ENCODE results near the gene ZBTB46. TPM values are rescaled to one million over a fixed set of nuclear protein-coding genes. Genes with fewer than 3 reads are reported as not detected.

Gene ZBTB46
- total RNA-seq, 1 experiment from 2014 or later: 3.6 TPM

- CTCF ChIA-PET: interaction anchor here (0.7 to 1.2 kb wide), 3 partner anchors 39 to 189 kb away, joined by 3 to 6 read pairs (median 3); partner anchors contain the start of gene TPD52L2
- peak overlapping the region; percentile 37 for H3K27ac ChIP-seq
- peaks cover 7% of the 10 kb centered on the region; the same call in 1 of the 2 replicates for H4K20me1 ChIP-seq (ENCODE audit: insufficient read depth)
- peak overlapping the region; percentile 96 for H3K4me3 ChIP-seq
- no peaks in the 10 kb centered on the region for H3K9me3 ChIP-seq (ENCODE audit: insufficient read depth, low read depth)
- intact Hi-C loops (cut with micrococcal nuclease; ENCODE audit: unreplicated experiment): loop anchor here (1.0 to 5.0 kb wide), 5 partner anchors 23 to 265 kb away; partner anchors contain the start of gene UCKL1
- no peaks in the 10 kb centered on the region for H3K9me2 ChIP-seq (ENCODE audit: insufficient read depth)
- H3K36me3 ChIP-seq (ENCODE audit: low read depth): peaks cover 34% of the 10 kb centered on the region
- H3F3A ChIP-seq (ENCODE audit: insufficient read depth, low read depth): peaks cover 11% of the 10 kb centered on the region; the same call in 1 of the 2 replicates
- TF ChIP-seq EZH2 (IDR thresholded peaks at IDR 0.05; ENCODE audit: low read depth) (no peak), CTCF (conservative IDR thresholded peaks at IDR 0.05) (peak; percentile 66)
- no TSS peak for BruUV-seq (replicated peaks)
- H2AFZ ChIP-seq: peak overlapping the region; percentile 85
- H3K4me2 ChIP-seq: peak overlapping the region; percentile 97
- H3K4me1 ChIP-seq (replicated peaks; ENCODE audit: insufficient read depth): peaks cover 18% of the 10 kb centered on the region
- POLR2A ChIA-PET (ENCODE audit: unreplicated experiment): interaction anchor here (0.7 to 1.4 kb wide), 2 partner anchors 157 to 158 kb away, joined by 3 to 9 read pairs; partner anchors contain the start of gene TPD52L2
- peaks cover 67% of the 10 kb centered on the region for H3K79me2 ChIP-seq (ENCODE audit: low read depth)
- no peaks in the 10 kb centered on the region for H3K27me3 ChIP-seq (ENCODE audit: insufficient read depth, low read depth)
- DNase-seq: peak; percentile 47 to 69
These were observed 124.1 kb downstream of the ZBTB46 start for GRCh38 chr20:63706852-63707557.

GRCh38 chr20:63706027-63706695 lies 124.9 kb downstream of the ZBTB46 start:
- TF ChIP-seq EZH2 (IDR thresholded peaks at IDR 0.05; ENCODE audit: low read depth) (no peak), CTCF (conservative IDR thresholded peaks at IDR 0.05) (no peak)
- TSS peak; percentile 40 for BruUV-seq (replicated peaks)
- intact Hi-C loops (cut with micrococcal nuclease; ENCODE audit: unreplicated experiment): loop anchor here (2.0 to 5.0 kb wide), 3 partner anchors 167 to 266 kb away; partner anchors contain the start of gene UCKL1
- H3K9me2 ChIP-seq (ENCODE audit: insufficient read depth): no peaks in the 10 kb centered on the region
- peaks cover 58% of the 10 kb centered on the region for H3K79me2 ChIP-seq (ENCODE audit: low read depth)
- no peak overlapping the region for H2AFZ ChIP-seq
- ChIA-PET CTCF (no interaction called here), POLR2A (ENCODE audit: unreplicated experiment) (no interaction called here)
- peaks cover 14% of the 10 kb centered on the region; the same call in 1 of the 2 replicates for H3F3A ChIP-seq (ENCODE audit: insufficient read depth, low read depth)
- peak overlapping the region; percentile 96 for H3K4me3 ChIP-seq
- H4K20me1 ChIP-seq (ENCODE audit: insufficient read depth): 0 out of 2 replicates have a peak, but pooled peaks cover 5% of the 10 kb centered on the region
- H3K4me1 ChIP-seq (replicated peaks; ENCODE audit: insufficient read depth): peaks cover 18% of the 10 kb centered on the region
- DNase-seq: peak in 1 of 2 experiments; percentile 21
- no peaks in the 10 kb centered on the region for H3K27me3 ChIP-seq (ENCODE audit: insufficient read depth, low read depth)
- peaks cover 26% of the 10 kb centered on the region for H3K36me3 ChIP-seq (ENCODE audit: low read depth)
- H3K4me2 ChIP-seq: peak overlapping the region; percentile 97
- H3K9me3 ChIP-seq (ENCODE audit: insufficient read depth, low read depth): no peaks in the 10 kb centered on the region
- H3K27ac ChIP-seq: peak overlapping the region; percentile 37

DNA sequence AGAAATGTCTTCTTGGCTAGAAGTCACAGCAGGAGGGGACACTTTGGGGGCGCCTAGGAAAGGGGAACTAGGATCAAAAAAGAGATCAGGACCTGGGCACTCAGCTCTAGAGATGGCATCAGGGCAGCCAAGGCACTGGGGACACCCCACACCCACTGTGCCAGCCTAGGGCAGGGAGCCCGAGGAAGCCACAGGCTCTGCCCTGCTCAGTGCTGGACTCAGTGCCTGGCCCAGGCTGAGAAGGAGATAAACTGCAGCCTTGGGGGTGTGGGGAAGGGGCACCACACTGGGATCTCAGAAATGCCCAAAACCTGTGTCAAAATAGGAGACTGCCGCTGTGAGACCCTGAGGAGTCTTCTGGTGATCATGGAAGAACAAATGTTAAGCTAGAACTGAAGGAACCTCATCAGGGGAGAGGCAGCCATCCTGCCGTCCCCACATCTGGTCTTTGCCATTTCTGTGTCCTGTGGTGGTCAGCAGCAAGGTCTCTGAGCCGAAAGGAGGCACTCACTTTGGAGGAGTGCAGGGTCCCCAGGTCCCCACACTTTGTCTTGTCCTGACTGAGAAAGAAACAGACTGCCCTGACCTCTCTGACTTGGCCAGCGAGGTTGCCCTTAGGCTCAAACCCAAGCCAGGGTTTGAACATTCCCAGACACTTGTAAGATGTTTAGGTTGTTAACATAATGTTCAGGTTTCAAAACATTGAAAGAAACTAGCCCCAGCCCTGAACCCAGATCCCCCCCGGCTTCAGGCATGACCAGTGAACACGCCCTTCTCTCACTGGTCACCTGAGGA lies 125.6 kb downstream of the ZBTB46 start:
- Histone ChIP-seq H3K9me3 (ENCODE audit: insufficient read depth, low read depth) (no peaks in the 10 kb centered on the region), H3K4me1 (replicated peaks; ENCODE audit: insufficient read depth) (peaks cover 19% of the 10 kb centered on the region), H3K4me3 (no peak overlapping the region), H3K9me2 (ENCODE audit: insufficient read depth) (no peaks in the 10 kb centered on the region), H3K79me2 (ENCODE audit: low read depth) (peaks cover 51% of the 10 kb centered on the region), H4K20me1 (ENCODE audit: insufficient read depth) (0 out of 2 replicates have a peak, but pooled peaks cover 5% of the 10 kb centered on the region), H3K36me3 (ENCODE audit: low read depth) (peaks cover 20% of the 10 kb centered on the region), H3K27ac (no peak overlapping the region), H3K27me3 (ENCODE audit: insufficient read depth, low read depth) (no peaks in the 10 kb centered on the region), H2AFZ (no peak overlapping the region), H3K4me2 (peak overlapping the region; percentile 97; the same call in 1 of the 2 replicates), H3F3A (ENCODE audit: insufficient read depth, low read depth) (peaks cover 22% of the 10 kb centered on the region; the same call in 1 of the 2 replicates)
- CTCF ChIA-PET: no interaction called here
- DNase-seq: peak in 1 of 2 experiments; percentile 22
- POLR2A ChIA-PET (ENCODE audit: unreplicated experiment): no interaction called here
- BruUV-seq (replicated peaks): no TSS peak
- intact Hi-C loops (cut with micrococcal nuclease; ENCODE audit: unreplicated experiment): loop anchor here (2.0 to 5.0 kb wide), 3 partner anchors 167 to 267 kb away; partner anchors contain the start of gene UCKL1
- TF ChIP-seq EZH2 (IDR thresholded peaks at IDR 0.05; ENCODE audit: low read depth) (no peak), CTCF (conservative IDR thresholded peaks at IDR 0.05) (no peak)
